DND-41 (cell line): ENCODE results near the gene GOLGA8J.
"Not testable (repeated sequence)": the region's sequence is repeated elsewhere in the genome, so short reads cannot be mapped to it uniquely, and the experiment has no call there.

Experiments used
- CTCF ChIP-seq: IDR thresholded peaks from 2 replicates; pipeline ENCODE4 v1.5.1; 2012; ENCODE audit warnings: borderline replicate concordance, low read length, moderate library complexity, mild to moderate bottlenecking; ENCODE audit not compliant: poor library complexity, severe bottlenecking; ENCODE audit errors: extremely low read depth
- EZH2 ChIP-seq: IDR thresholded peaks from 3 replicates; pipeline ENCODE4 v1.6.1; 2012; ENCODE audit warnings: borderline replicate concordance, low read depth, mild to moderate bottlenecking, moderate library complexity, low read length, inconsistent platforms; ENCODE audit not compliant: severe bottlenecking

GRCh38 chr15:30080816-30081215 is 1.9 kb upstream of the GOLGA8J start:
- TF ChIP-seq CTCF, EZH2: not testable (repeated sequence)
